Measurements from ENCODE around the gene EIF1AY. TPM values are rescaled to one million over a fixed set of nuclear protein-coding genes. Genes with fewer than 3 reads are reported as not detected.

Gene EIF1AY
- total RNA-seq, 2 donors from 2014 or later, result not detected

- no peaks in the 10 kb centered on the region for H3K36me3 ChIP-seq
- H3K27ac ChIP-seq, result no peak overlapping the region
- no peaks in the 10 kb centered on the region for H3K9me3 ChIP-seq
- no peaks in the 10 kb centered on the region for H3K4me1 ChIP-seq
- no peak overlapping the region for H3K4me3 ChIP-seq
- no peaks in the 10 kb centered on the region for H3K27me3 ChIP-seq
- TF ChIP-seq CTCF (IDR thresholded peaks at IDR 0.05), result no peak
- DNase-seq (ENCODE audit: low spot score), result no peak
Observed at GRCh38 chrY:20571306-20571705, 4.3 kb upstream of the EIF1AY start.

- no peaks in the 10 kb centered on the region for H3K27me3 ChIP-seq
- no peaks in the 10 kb centered on the region for H3K36me3 ChIP-seq
- TF ChIP-seq CTCF (IDR thresholded peaks at IDR 0.05), result no peak
- no peak overlapping the region for H3K4me3 ChIP-seq
- H3K4me1 ChIP-seq, result no peaks in the 10 kb centered on the region
- H3K9me3 ChIP-seq, result no peaks in the 10 kb centered on the region
- no peak overlapping the region for H3K27ac ChIP-seq
- no peak for DNase-seq (ENCODE audit: low spot score)
Observed at GRCh38 chrY:20576506-20576905, 930 bp downstream of the EIF1AY start.

- Histone ChIP-seq H3K4me1 (no peaks in the 10 kb centered on the region), H3K27ac (no peak overlapping the region), H3K4me3 (no peak overlapping the region), H3K36me3 (no peaks in the 10 kb centered on the region), H3K9me3 (no peaks in the 10 kb centered on the region), H3K27me3 (no peaks in the 10 kb centered on the region)
- DNase-seq (ENCODE audit: low spot score), result no peak
- no peak for TF ChIP-seq CTCF (IDR thresholded peaks at IDR 0.05)
Observed at GRCh38 chrY:20578206-20578605, 2.6 kb downstream of the EIF1AY start.

- Histone ChIP-seq H3K9me3 (no peaks in the 10 kb centered on the region), H3K4me1 (no peaks in the 10 kb centered on the region), H3K27me3 (no peaks in the 10 kb centered on the region), H3K4me3 (no peak overlapping the region), H3K27ac (no peak overlapping the region), H3K36me3 (no peaks in the 10 kb centered on the region)
- TF ChIP-seq CTCF (IDR thresholded peaks at IDR 0.05), result no peak
- no peak for DNase-seq (ENCODE audit: low spot score)
Observed at GRCh38 chrY:20581687-20582086, 6.1 kb downstream of the EIF1AY start.

- no peak overlapping the region for H3K4me3 ChIP-seq
- H3K36me3 ChIP-seq, result no peaks in the 10 kb centered on the region
- no peak for TF ChIP-seq CTCF (IDR thresholded peaks at IDR 0.05)
- no peaks in the 10 kb centered on the region for H3K9me3 ChIP-seq
- no peaks in the 10 kb centered on the region for H3K4me1 ChIP-seq
- no peak for DNase-seq (ENCODE audit: low spot score)
- no peaks in the 10 kb centered on the region for H3K27me3 ChIP-seq
- no peak overlapping the region for H3K27ac ChIP-seq
Observed at GRCh38 chrY:20586161-20586560, 10.6 kb downstream of the EIF1AY start.

Other genes with a start within 250 kb of the EIF1AY start
- gene RPS4Y2, start 180.3 kb downstream of the EIF1AY start, total RNA-seq, result not detected

All from right atrium auricular region (tissue), 2 donors.